ENCODE data around the gene OLIG1.

OLIG1 gene

GRCh38 chr21:33023574-33024200 lies 46.3 kb upstream of the OLIG1 start:
- no peak for TF ChIP-seq CTCF (IDR thresholded peaks at IDR 0.05; ENCODE audit: low read depth, low read length)
- no peak overlapping the region for H3K4me3 ChIP-seq (ENCODE audit: low read depth, low read length)

GRCh38 chr21:33024201-33025103 lies 45.5 kb upstream of the OLIG1 start:
- no peak for TF ChIP-seq CTCF (IDR thresholded peaks at IDR 0.05; ENCODE audit: low read depth, low read length)
- no peak overlapping the region for H3K4me3 ChIP-seq (ENCODE audit: low read depth, low read length)

- TF ChIP-seq CTCF (IDR thresholded peaks at IDR 0.05; ENCODE audit: low read depth, low read length), result no peak
- no peak overlapping the region for H3K4me3 ChIP-seq (ENCODE audit: low read depth, low read length)
Observed at GRCh38 chr21:33025106-33025488, 44.8 kb upstream of the OLIG1 start.

GRCh38 chr21:33025489-33026442 lies 44.2 kb upstream of the OLIG1 start, which contains the start of gene OLIG2:
OLIG2 (plus strand) TSS chr21:33025935; CDS start chr21:33026863, 928 bp downstream.
- no peak for TF ChIP-seq CTCF (IDR thresholded peaks at IDR 0.05; ENCODE audit: low read depth, low read length)
- no peak within 1 kb of the TSS for H3K4me3 ChIP-seq (ENCODE audit: low read depth, low read length)

- TF ChIP-seq CTCF (IDR thresholded peaks at IDR 0.05; ENCODE audit: low read depth, low read length), result no peak
- no peak overlapping the region for H3K4me3 ChIP-seq (ENCODE audit: low read depth, low read length)
Observed at GRCh38 chr21:33026443-33026858, 43.5 kb upstream of the OLIG1 start.

- no peak for TF ChIP-seq CTCF (IDR thresholded peaks at IDR 0.05; ENCODE audit: low read depth, low read length)
- H3K4me3 ChIP-seq (ENCODE audit: low read depth, low read length), result no peak overlapping the region
Observed at GRCh38 chr21:33026878-33027400, 43.0 kb upstream of the OLIG1 start.

Data from WI38 (cell line).